ENCODE results near the gene MAPKAP1.

Gene MAPKAP1

GRCh38 chr9:125460346-125460745 lies 246.7 kb downstream of the MAPKAP1 start:
- H3K4me2 ChIP-seq (ENCODE audit: low read length): no peak overlapping the region
- TF ChIP-seq CTCF (IDR thresholded peaks at IDR 0.05; ENCODE audit: low read depth, low read length, poor library complexity, severe bottlenecking) (no peak), EZH2phosphoT487 (IDR thresholded peaks at IDR 0.05; ENCODE audit: borderline replicate concordance, low read length) (no peak)
- H3F3A ChIP-seq (ENCODE audit: control insufficient read depth, insufficient read depth): no peaks in the 10 kb centered on the region
- no peaks in the 10 kb centered on the region for H4K20me1 ChIP-seq (ENCODE audit: control insufficient read depth, insufficient read depth, low read depth, low read length)
- H3K4me1 ChIP-seq (ENCODE audit: control insufficient read depth, low read length): no peaks in the 10 kb centered on the region
- no peak overlapping the region for H3K4me3 ChIP-seq (ENCODE audit: low read length)
- H3K36me3 ChIP-seq (ENCODE audit: control insufficient read depth, low read length): no peaks in the 10 kb centered on the region
- H3K9me3 ChIP-seq (ENCODE audit: control insufficient read depth, insufficient read depth, low read length): 0 out of 2 replicates have a peak, but pooled peaks cover 11% of the 10 kb centered on the region
- H3K79me2 ChIP-seq (ENCODE audit: control insufficient read depth, low read length): no peaks in the 10 kb centered on the region
- H3K27ac ChIP-seq (ENCODE audit: low read depth, low read length): no peak overlapping the region
- no peaks in the 10 kb centered on the region for H3K27me3 ChIP-seq (ENCODE audit: control insufficient read depth, low read length)
- H3K9me2 ChIP-seq (replicated peaks; ENCODE audit: control insufficient read depth, low read length): no peaks in the 10 kb centered on the region

GRCh38 chr9:125457357-125457756 lies 249.7 kb downstream of the MAPKAP1 start:
- H3K9me2 ChIP-seq (replicated peaks; ENCODE audit: control insufficient read depth, low read length): no peaks in the 10 kb centered on the region
- no peaks in the 10 kb centered on the region for H3K36me3 ChIP-seq (ENCODE audit: control insufficient read depth, low read length)
- H3K79me2 ChIP-seq (ENCODE audit: control insufficient read depth, low read length): no peaks in the 10 kb centered on the region
- H4K20me1 ChIP-seq (ENCODE audit: control insufficient read depth, insufficient read depth, low read depth, low read length): no peaks in the 10 kb centered on the region
- H3K27me3 ChIP-seq (ENCODE audit: control insufficient read depth, low read length): no peaks in the 10 kb centered on the region
- H3K4me1 ChIP-seq (ENCODE audit: control insufficient read depth, low read length): peaks cover 17% of the 10 kb centered on the region
- H3K4me2 ChIP-seq (ENCODE audit: low read length): no peak overlapping the region
- no peak overlapping the region for H3K27ac ChIP-seq (ENCODE audit: low read depth, low read length)
- 0 out of 2 replicates have a peak, but pooled peaks cover 11% of the 10 kb centered on the region for H3K9me3 ChIP-seq (ENCODE audit: control insufficient read depth, insufficient read depth, low read length)
- H3F3A ChIP-seq (ENCODE audit: control insufficient read depth, insufficient read depth): no peaks in the 10 kb centered on the region
- TF ChIP-seq CTCF (IDR thresholded peaks at IDR 0.05; ENCODE audit: low read depth, low read length, poor library complexity, severe bottlenecking) (no peak), EZH2phosphoT487 (IDR thresholded peaks at IDR 0.05; ENCODE audit: borderline replicate concordance, low read length) (no peak)
- no peak overlapping the region for H3K4me3 ChIP-seq (ENCODE audit: low read length)

GRCh38 chr9:125455876-125456275 lies 251.1 kb downstream of the MAPKAP1 start:
- H3K4me2 ChIP-seq (ENCODE audit: low read length): no peak overlapping the region
- H3K27ac ChIP-seq (ENCODE audit: low read depth, low read length): no peak overlapping the region
- no peaks in the 10 kb centered on the region for H3F3A ChIP-seq (ENCODE audit: control insufficient read depth, insufficient read depth)
- H4K20me1 ChIP-seq (ENCODE audit: control insufficient read depth, insufficient read depth, low read depth, low read length): no peaks in the 10 kb centered on the region
- H3K9me3 ChIP-seq (ENCODE audit: control insufficient read depth, insufficient read depth, low read length): 0 out of 2 replicates have a peak, but pooled peaks cover 11% of the 10 kb centered on the region
- H3K9me2 ChIP-seq (replicated peaks; ENCODE audit: control insufficient read depth, low read length): no peaks in the 10 kb centered on the region
- TF ChIP-seq CTCF (IDR thresholded peaks at IDR 0.05; ENCODE audit: low read depth, low read length, poor library complexity, severe bottlenecking): no peak
- no peak for TF ChIP-seq EZH2phosphoT487 (IDR thresholded peaks at IDR 0.05; ENCODE audit: borderline replicate concordance, low read length)
- H3K27me3 ChIP-seq (ENCODE audit: control insufficient read depth, low read length): no peaks in the 10 kb centered on the region
- no peaks in the 10 kb centered on the region for H3K79me2 ChIP-seq (ENCODE audit: control insufficient read depth, low read length)
- peaks cover 17% of the 10 kb centered on the region for H3K4me1 ChIP-seq (ENCODE audit: control insufficient read depth, low read length)
- no peaks in the 10 kb centered on the region for H3K36me3 ChIP-seq (ENCODE audit: control insufficient read depth, low read length)
- H3K4me3 ChIP-seq (ENCODE audit: low read length): no peak overlapping the region
